Urinary bladder (tissue), 4 donors: ENCODE data around the gene MBP. TPM values are rescaled to one million over a fixed set of nuclear protein-coding genes. Genes with fewer than 3 reads are reported as not detected.

Experiments
- DNase-seq: peaks from one replicate; pipeline ENCODE4 v3.0.0-alpha.2; 2015; ENCODE audit errors: extremely low spot score
- H3K27ac ChIP-seq: one replicate; pipeline ENCODE4 v1.5.1; 2013; ENCODE audit warnings: low read depth, mild to moderate bottlenecking, moderate library complexity
- H3K36me3 ChIP-seq: one replicate; pipeline ENCODE4 v1.6.1; 2013; ENCODE audit warnings: mild to moderate bottlenecking, moderate library complexity; ENCODE audit not compliant: insufficient read depth
- H3K4me1 ChIP-seq: one replicate; pipeline ENCODE4 v1.6.1; 2013; ENCODE audit warnings: mild to moderate bottlenecking, moderate library complexity; ENCODE audit not compliant: insufficient read depth
- H3K4me3 ChIP-seq: one replicate; pipeline ENCODE4 v1.5.1; 2013; ENCODE audit warnings: low read depth, low read length
- WGBS: extraction: QIAGEN DNeasy Blood & Tissue Kit; methylation state at CpG from one replicate; pipeline ENCODE4 v1.1.7; 2013; 5-methylcytosine and 5-hydroxymethylcytosine counted together
- polyA plus RNA-seq: library from polyadenylated mRNA; stranded (reverse); fragments of 200-250 nt; gene quantifications from one replicate; pipeline ENCODE4 v1.2.3, GENCODE V29; 2013
- total RNA-seq: library from RNA; depleted of rRNA; stranded (reverse); fragments of >200 nt; gene quantifications from one replicate; pipeline ENCODE4 v1.2.3, GENCODE V29; 2014
- donor health status: healthy with polysubstance abuse.
- donor health status: healthy.

Gene MBP
- total and polyA plus RNA-seq, 2 donors, result 9.6 to 24.4 TPM

- Histone ChIP-seq H3K36me3 (peaks cover 2% of the 10 kb centered on the region), H3K4me1 (no peaks in the 10 kb centered on the region), H3K4me3 (no peak overlapping the region), H3K27ac (no peak overlapping the region)
- no peak for DNase-seq
- WGBS, result 92% methylated on average over 6 of the region's 6 CpGs
Measured at GRCh38 chr18:76931171-76931570, 201.4 kb downstream of the MBP start.

Other genes with a start within 250 kb of the MBP start
- gene GALR1, start 117.1 kb upstream of the MBP start, total RNA-seq, result 1.1 TPM
- gene GALR1, start 117.1 kb upstream of the MBP start, polyA plus RNA-seq, result 0.25 TPM